ENCODE data around the gene IREB2.

The IREB2 gene

GRCh38 chr15:78550194-78550593 is 112.2 kb downstream of the IREB2 start:
- H2AFZ ChIP-seq (ENCODE audit: low read length, unreplicated experiment) = no peak overlapping the region
- no peaks in the 10 kb centered on the region for H3K4me1 ChIP-seq (ENCODE audit: control insufficient read depth, insufficient read depth, low read length, unreplicated experiment)
- H3K36me3 ChIP-seq (ENCODE audit: insufficient read depth, low read length) = peaks cover 41% of the 10 kb centered on the region
- no peak overlapping the region for H3K27ac ChIP-seq (ENCODE audit: low read depth, low read length)
- no peak overlapping the region for H3K4me3 ChIP-seq (ENCODE audit: low read depth, low read length)
- no peaks in the 10 kb centered on the region for H3K79me2 ChIP-seq (ENCODE audit: control insufficient read depth, insufficient read depth, low read length, unreplicated experiment)
- no peaks in the 10 kb centered on the region for H3K27me3 ChIP-seq (ENCODE audit: insufficient read depth, low read length)

GRCh38 chr15:78550815-78551214 is 112.8 kb downstream of the IREB2 start:
- Histone ChIP-seq H2AFZ (ENCODE audit: low read length, unreplicated experiment) (no peak overlapping the region), H3K27ac (ENCODE audit: low read depth, low read length) (no peak overlapping the region), H3K4me1 (ENCODE audit: control insufficient read depth, insufficient read depth, low read length, unreplicated experiment) (no peaks in the 10 kb centered on the region), H3K4me3 (ENCODE audit: low read depth, low read length) (no peak overlapping the region), H3K36me3 (ENCODE audit: insufficient read depth, low read length) (peaks cover 35% of the 10 kb centered on the region), H3K27me3 (ENCODE audit: insufficient read depth, low read length) (no peaks in the 10 kb centered on the region), H3K79me2 (ENCODE audit: control insufficient read depth, insufficient read depth, low read length, unreplicated experiment) (no peaks in the 10 kb centered on the region)
